Measurements from ENCODE around the gene GTSE1.

The GTSE1 gene

DNA sequence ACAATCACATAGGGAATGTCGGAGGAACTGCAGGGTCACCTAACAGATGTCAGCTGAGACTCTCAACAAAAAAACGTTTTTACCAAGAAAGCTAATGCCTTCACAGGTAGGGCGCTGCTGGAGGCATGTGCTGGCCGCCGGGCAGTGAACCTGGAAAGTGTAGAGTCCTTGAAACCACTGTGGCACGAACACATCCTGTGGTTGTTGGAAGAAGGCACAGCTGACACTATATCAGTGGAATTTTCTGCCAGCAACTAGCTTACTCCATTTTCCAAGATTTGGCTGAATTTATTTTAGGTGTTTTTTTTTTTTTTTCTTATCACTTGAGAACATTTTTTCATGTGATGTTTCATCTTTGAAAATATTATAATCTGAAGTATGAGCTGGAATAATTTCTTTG, 53.0 kb downstream of the GTSE1 start:
- no peak overlapping the region for H3K4me3 ChIP-seq (ENCODE audit: low read length)
- no peak for TF ChIP-seq CTCF (conservative IDR thresholded peaks at IDR 0.05; ENCODE audit: low read depth, low read length)
- DNase-seq (ENCODE audit: low read depth): no peak

- no peak for TF ChIP-seq CTCF (conservative IDR thresholded peaks at IDR 0.05; ENCODE audit: low read depth, low read length)
- H3K4me3 ChIP-seq (ENCODE audit: low read length): no peak overlapping the region
- no peak for DNase-seq (ENCODE audit: low read depth)
These were observed 53.5 kb downstream of the GTSE1 start for GRCh38 chr22:46350121-46350520.

- TF ChIP-seq CTCF (conservative IDR thresholded peaks at IDR 0.05; ENCODE audit: low read depth, low read length): no peak
- no peak overlapping the region for H3K4me3 ChIP-seq (ENCODE audit: low read length)
- no peak for DNase-seq (ENCODE audit: low read depth)
These were observed 54.0 kb downstream of the GTSE1 start for GRCh38 chr22:46350646-46351045.

- DNase-seq (ENCODE audit: low read depth): no peak
These were observed 54.6 kb downstream of the GTSE1 start for GRCh38 chr22:46351131-46351735.

GRCh38 chr22:46351767-46352166, 55.1 kb downstream of the GTSE1 start:
- TF ChIP-seq CTCF (conservative IDR thresholded peaks at IDR 0.05; ENCODE audit: low read depth, low read length): no peak
- no peak for DNase-seq (ENCODE audit: low read depth)
- H3K4me3 ChIP-seq (ENCODE audit: low read length): no peak overlapping the region

More at GRCh38 chr22:46351131-46351735, 54.6 kb downstream of the GTSE1 start:
- no peak for TF ChIP-seq CTCF (conservative IDR thresholded peaks at IDR 0.05; ENCODE audit: low read depth, low read length)
- H3K4me3 ChIP-seq (ENCODE audit: low read length): no peak overlapping the region

- no peak for TF ChIP-seq CTCF (conservative IDR thresholded peaks at IDR 0.05; ENCODE audit: low read depth, low read length)
- no peak for DNase-seq (ENCODE audit: low read depth)
- no peak overlapping the region for H3K4me3 ChIP-seq (ENCODE audit: low read length)
These were observed 55.6 kb downstream of the GTSE1 start for GRCh38 chr22:46352276-46352675.

GRCh38 chr22:46352691-46353386, 56.2 kb downstream of the GTSE1 start:
- no peak for TF ChIP-seq CTCF (conservative IDR thresholded peaks at IDR 0.05; ENCODE audit: low read depth, low read length)
- DNase-seq (ENCODE audit: low read depth): peak; percentile 43
- no peak overlapping the region for H3K4me3 ChIP-seq (ENCODE audit: low read length)

Data from retinal pigment epithelial cell (primary cell).